T-cell (primary cell): ENCODE results near the gene CCDC81. TPM values are rescaled to one million over a fixed set of nuclear protein-coding genes. Genes with fewer than 3 reads are reported as not detected.

Source experiments
- total RNA-seq, 35 experiments: library from RNA in 6 of 35; stranded (reverse) in 6 of 35; fragments of 120-200 nt in 1 of 35; gene quantifications; one replicate each; pipeline versions ENCODE4 v1.2.1 to v1.2.4 and lab custom pipeline; 2013 to 2026

CCDC81 gene
- total RNA-seq, 5 donors from 2014 or later (not counting 1 experiment from before 2014, with no cell fraction given): 0.47 to 1.3 (median 0.85) TPM

Other genes with a start within 250 kb of the CCDC81 start
- gene EED, start 130.1 kb upstream of the CCDC81 start, total RNA-seq: 10 to 100 TPM; 31.6 to 37.6 (median 35.7) TPM
- 10 to 100 TPM; 20.6 to 32.1 (median 28.7) TPM for gene HIKESHI, start 72.6 kb upstream of the CCDC81 start, total RNA-seq